Hematopoietic multipotent progenitor cell treated with erythropoietin and hydrocortisone succinate and interleukin-3 and kit ligand, for 17 days (in vitro differentiated cells): Measurements from ENCODE around the gene MYO7B.

Source experiments
- DNase-seq: peaks from one replicate; pipeline ENCODE4 v3.0.0-alpha.2; 2015; ENCODE audit warnings: low spot score

Gene MYO7B

DNA sequence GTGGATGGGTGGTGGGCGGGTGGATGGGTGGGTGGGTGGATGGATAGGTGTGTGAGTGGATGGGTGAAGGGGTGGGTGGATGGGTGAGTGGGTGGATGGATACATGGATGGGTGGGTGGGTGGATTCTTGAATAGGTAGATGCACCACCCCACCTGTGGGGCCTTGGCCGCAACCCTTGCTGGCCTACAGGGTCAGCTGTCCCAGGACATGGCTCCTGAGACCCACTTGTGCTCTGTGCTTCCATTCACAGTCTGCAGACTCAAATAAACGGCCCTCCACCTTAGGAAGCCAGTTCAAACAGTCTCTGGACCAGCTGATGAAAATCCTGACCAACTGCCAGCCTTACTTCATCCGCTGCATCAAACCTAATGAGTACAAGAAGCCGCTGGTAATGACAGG is 54.4 kb downstream of the MYO7B start:
- no peak for DNase-seq

DNA sequence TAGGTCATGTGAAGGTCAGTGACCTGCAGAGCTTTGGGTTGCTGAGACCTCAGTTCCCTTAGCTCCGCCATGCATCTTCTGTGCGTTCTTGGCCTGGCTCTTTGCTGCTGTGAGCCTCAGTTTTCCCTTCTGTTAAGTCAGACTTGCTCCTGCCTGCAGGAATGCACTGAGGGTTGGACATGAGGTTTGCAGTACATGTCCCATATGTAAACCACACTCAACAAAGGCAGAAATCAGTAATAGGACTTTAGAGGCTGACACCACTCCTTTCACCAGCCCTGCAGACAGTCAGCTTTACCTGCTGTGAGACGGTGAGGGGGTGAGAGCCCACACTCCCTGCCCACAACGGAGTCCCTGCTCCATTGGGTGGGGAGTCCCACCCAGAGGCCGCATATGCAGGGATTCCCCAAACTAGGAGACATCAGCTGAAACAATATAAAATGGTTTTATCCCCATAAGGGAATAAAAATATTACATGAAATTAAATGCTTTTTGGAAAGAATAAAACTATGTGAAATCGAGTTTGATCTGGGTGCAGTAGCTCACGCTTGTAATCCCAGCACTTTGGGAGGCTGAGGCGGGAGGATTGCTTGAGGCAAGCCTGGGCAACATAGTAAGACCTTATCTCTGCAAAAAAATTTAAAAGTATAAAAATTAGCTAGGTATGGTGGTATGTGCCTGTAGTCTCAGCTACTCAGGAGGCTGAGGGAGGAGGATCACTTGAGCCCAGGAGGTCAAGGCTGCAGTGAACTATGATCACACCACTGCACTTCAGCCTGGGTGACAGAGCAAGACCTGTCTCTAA is 55.1 kb downstream of the MYO7B start:
- DNase-seq = no peak

DNA sequence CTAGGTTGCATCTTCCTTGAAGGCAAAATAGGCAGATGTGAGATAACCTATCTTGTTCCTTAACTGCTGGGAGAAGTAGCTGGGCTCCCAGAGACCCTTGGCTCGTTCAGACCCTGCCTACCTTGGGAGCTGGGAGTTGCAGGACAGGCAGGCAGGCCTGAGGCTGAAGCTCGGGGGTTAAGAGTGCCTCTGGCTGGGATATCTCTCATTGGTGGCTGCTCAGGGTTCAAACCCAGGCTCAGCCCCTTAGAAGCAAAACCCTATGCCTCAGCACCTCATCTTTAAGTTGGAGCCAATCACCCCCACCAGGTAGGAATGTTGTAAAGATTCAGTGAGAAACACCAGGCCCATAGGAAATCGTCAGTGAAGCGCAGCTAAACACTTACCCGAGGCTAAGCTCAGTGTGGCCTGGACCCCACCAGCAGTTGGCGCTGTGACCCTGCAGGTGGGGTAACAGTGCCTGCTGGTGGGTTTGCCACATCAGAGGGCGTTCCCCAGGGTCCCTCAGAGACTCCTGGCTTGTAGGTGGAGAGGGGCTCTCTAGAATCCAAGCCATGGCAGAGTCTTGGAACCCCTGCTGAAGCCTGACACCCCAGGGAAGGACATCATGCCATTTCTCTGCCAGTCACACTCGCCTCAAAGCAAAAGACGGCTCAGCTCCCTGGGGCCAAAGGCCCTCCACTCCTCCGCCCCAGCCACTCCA is 55.9 kb downstream of the MYO7B start:
- DNase-seq = no peak

- DNase-seq = no peak
Observed at GRCh38 chr2:127592761-127593227, 57.3 kb downstream of the MYO7B start.

DNA sequence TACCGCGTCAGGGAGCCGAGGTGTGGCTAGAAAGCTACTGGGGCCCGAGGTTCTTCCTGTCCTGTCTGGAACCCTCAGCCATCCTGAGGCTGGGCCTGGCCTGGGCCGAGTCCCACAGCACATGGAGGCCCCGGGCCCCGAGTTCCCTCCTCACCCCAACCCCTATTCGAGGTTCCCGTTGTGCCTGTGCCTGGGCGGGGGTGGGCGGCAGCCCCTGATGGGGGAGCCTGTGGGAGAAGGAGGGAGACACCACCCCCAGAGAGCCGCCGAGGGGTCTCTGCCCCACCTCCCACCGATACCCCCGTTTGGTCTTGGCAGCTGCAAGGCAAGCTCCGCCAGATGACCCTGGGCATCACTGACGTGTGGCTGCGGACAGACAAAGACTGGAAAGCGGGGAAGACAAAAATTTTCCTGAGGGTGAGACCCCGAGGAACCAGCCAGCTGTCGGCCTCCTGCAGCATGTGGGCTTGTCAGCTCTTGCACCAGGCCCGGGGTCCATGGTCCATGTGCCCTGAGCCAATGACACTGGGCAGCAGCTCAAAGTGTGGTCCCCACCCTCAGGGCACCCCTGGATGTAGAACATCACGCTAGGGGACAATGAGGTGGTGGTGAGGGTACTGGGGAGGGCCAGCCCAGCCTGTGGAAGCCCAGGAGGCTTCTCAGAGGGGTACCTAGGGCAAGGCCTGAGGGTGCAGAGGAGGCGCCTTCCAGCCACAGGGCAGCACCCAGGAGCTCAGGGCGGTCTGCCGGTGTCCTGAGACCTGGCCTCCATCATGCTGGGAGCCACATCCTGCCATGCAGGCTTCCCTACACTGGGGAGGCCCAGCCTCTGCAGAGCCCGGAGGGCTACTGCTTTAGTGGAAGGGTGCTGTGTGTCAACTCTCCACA is 58.0 kb downstream of the MYO7B start:
- no peak for DNase-seq

DNA sequence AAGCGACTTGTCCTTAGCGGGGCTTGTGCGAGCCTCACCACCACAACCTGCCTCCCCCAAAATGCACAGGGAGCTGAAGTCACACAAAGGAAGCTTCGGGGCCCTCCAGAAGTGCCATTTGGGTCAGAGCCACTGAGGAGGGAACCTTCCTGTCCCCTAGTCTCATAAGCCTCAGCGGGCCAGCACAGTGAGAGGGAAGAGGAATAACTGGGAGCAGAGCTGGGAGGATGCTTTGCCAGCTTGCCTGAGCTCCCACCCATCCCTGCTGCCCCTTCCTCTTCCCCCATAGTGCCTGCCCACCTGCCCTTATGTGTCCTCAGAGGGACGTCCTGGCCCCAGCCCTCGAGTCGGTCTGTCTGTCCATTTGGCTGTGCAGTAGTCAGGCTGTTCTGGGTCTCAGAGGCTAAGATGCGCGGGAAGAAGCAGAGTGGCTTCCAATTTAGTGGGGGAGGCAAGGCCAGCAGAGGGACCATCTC is 58.7 kb downstream of the MYO7B start:
- no peak for DNase-seq

DNA sequence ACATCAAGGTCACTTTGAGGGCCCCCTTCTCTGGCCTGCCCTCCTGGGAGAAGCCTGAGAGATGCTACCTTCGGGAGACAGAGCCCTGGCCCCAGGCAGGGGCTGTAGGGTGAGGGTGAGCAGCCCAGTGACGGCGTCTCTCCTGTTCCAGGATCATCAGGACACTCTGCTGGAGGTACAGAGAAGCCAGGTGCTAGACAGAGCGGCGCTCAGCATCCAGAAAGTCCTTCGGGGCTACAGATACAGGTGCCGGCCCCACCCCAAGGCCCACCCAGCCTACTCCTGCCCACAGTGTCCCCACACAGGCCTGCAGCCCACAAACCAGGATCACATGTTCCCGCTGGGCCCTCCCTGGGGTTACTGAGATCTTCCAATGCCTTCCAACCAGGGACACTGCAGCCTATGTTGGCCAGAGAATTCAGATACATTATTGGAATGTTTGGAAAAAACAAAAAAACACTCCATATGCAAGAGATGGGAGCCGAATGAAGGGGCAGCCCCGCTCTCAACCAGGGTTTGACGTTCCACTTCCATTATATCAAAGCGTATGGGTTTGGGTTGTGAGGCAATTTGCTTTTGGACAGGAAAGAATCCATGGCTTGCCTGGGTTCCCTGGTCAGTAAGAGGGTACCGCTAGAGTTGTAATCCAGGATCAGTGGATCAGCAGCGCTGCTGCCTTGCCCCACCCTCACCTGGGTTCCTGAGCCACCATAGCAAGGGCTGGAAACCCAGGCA is 61.0 kb downstream of the MYO7B start:
- no peak for DNase-seq

- DNase-seq = no peak
Observed at GRCh38 chr2:127597046-127597983, 61.8 kb downstream of the MYO7B start.

DNA sequence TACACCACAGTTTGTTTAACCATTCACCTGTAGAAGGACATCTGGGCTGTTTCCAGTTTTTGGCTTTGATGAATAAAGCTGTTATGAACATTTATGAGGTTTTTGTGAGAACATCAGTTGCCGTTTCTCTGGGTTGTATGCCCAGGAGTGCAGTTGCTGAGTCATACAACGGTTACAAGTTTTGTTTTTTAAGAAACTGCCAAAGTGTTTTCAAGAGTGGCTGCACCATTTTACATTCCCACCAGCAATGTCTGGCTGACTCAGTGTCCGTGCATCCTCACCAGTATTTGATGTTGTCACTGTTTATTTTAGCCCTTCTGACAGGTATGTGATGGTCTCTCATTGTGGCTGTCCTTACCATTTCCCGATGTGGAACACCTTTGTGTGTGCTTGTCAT is 62.5 kb downstream of the MYO7B start:
- DNase-seq = no peak

- DNase-seq = no peak
Observed at GRCh38 chr2:127598711-127599110, 63.2 kb downstream of the MYO7B start.

DNA sequence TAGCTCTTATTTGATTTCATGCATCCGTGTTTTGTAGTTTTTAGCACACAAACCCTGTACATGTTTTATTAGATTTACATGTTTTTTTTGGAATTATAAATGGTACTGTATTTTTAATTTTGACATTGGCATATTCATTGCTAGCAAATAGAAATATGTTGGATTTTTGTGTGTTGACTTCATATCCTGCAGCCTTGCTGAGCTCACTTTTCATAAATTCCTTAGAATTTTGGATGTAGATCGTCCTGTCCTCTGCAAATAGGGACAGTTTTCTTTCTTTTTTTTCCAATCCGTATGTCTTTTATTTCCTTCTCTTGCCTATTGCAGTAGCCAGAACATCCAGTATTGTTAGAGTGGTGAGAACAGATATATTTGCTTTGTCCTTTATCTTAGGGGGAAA is 63.7 kb downstream of the MYO7B start:
- no peak for DNase-seq

- DNase-seq = no peak
Observed at GRCh38 chr2:127604986-127605385, 69.5 kb downstream of the MYO7B start.

GRCh38 chr2:127605691-127606263 is 70.3 kb downstream of the MYO7B start:
- DNase-seq = no peak

DNA sequence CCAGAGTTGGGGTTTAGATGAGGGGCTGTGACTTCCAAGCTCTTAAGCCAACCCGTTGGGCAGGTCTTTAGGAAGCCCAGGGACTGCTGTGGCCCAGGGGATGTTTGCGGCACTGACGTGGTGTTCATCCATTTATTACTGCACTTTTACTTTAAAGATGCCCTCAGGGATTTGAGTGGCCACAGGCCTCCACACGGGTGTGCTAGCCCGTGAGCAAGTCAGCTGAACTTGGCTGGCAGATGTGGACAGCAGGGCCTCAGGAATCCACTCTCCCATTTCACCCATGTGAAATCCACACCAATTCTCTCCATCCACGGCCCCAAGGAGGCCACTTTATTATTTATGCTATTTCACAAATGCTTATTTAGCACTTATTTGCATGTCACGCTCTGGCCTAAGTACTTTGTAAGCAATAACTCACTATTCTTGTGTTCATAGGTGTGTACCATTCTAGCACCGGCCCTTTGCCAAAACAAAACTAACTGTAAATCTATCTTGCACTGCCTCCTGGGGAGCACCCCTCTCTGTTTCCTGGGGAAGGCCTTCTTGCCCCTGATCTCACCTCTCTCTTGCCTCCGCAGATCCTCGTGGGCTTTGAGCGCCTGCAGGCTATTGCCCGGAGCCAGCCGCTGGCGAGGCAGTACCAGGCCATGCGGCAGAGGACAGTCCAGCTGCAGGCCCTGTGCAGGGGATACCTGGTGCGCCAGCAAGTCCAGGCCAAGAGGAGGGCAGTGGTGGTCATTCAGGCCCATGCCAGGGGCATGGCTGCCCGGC is 71.3 kb downstream of the MYO7B start:
- DNase-seq = no peak

- no peak for DNase-seq
Observed at GRCh38 chr2:127607399-127607908, 72.0 kb downstream of the MYO7B start.

DNA sequence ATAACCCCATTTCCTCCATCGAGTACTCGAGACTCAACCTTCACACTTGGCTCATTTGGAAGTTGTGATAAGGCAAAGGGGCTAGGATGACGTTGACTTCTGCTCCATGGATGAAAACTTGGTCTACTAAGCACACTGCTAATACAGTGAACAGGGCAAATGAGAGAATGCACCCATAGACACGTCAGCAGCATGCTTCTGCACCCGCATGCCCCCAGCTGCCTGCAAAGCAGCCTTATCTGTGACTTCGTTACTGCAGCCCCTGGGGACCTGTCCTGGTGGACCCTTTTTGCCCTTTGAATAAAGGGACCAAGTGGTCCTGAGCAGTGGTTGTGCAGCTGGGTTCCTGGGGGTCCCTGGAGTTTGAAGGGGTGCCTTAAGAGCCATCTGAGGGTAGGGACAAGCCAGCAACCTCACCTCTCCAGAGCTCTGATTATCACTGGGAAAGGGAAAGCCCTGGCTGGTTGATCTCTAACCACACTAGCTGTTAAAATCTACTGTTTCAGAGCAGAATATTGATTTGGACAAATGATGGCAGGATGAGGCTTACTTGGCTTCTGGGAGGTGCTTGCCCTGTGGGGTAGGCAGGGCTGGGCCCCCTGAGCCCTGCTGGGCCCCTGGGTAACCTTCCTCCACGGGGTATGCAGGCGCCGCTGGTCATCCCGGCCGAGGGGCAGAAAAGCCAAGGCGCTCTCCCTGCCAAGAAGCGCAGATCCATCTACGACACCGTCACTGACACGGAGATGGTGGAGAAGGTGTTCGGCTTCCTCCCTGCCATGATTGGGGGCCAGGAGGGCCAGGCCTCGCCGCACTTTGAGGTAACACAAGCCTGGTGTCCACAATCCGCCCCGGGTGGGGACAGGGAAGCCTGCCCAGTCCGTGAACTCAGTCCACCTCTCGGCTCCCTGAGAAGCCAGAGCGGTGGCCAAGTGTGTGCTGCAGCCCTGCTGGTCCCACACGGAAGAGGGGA is 72.9 kb downstream of the MYO7B start:
- DNase-seq = no peak

DNA sequence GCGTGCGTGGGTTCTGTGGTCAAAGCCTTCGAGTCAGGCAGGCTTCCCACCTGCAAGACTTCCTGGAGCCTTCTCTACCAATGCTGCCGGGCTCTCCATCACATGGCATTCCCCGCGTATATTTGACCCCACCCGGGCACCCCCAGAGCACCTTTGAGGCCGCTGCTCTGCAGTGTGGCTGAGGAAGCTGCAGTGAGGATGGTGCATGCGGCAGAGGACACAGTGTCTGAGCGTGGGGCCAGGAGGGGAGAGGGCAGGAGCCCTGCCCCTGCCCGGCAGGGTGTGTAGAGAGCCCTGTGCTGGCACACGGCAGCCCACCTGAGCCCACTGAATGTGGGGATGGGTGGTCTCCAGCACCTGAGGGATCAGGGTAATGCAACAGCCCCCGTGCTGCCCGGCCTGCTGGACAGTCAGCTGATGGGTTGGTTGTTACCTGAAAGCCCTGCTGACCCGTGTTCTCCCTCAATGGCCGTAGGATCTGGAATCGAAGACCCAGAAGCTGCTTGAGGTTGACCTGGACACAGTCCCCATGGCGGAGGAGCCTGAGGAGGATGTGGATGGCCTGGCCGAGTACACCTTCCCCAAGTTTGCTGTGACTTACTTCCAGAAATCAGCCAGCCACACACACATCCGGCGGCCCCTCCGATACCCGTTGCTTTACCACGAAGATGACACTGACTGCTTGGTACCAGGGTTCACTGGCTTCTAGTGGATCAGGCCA is 73.7 kb downstream of the MYO7B start:
- no peak for DNase-seq
